Bronchial epithelial cell (primary cell): ENCODE measurements around the gene NAGPA. TPM values are rescaled to one million over a fixed set of nuclear protein-coding genes. Genes with fewer than 3 reads are reported as not detected.

Experiments
- DNase-seq: peaks from one replicate; pipeline ENCODE4 v3.0.0-alpha.2; 2010; ENCODE audit warnings: low read depth
- FAIRE-seq: peaks from 2 replicates; lab custom pipeline; 2011; peaks lifted over from hg19 to GRCh38; lab: Jason Lieb, UNC
- H3K27me3 ChIP-seq: 2 replicates; pipeline ENCODE4 v1.5.1; 2011; ENCODE audit warnings: low read length; ENCODE audit not compliant: control insufficient read depth, insufficient read depth
- H3K36me3 ChIP-seq: 2 replicates; pipeline ENCODE4 v1.5.1; 2011; ENCODE audit warnings: low read length; ENCODE audit not compliant: control insufficient read depth, insufficient read depth
- H3K4me3 ChIP-seq: 2 replicates; pipeline ENCODE4 v1.5.1; 2011; ENCODE audit warnings: mild to moderate bottlenecking, low read depth, low read length, control low read depth
- CTCF ChIP-seq: IDR thresholded peaks from 2 replicates; pipeline ENCODE4 v1.5.1; 2011; ENCODE audit warnings: mild to moderate bottlenecking, moderate library complexity, low read length, control low read depth, inconsistent platforms; ENCODE audit not compliant: insufficient read depth, severe bottlenecking
- total RNA-seq: library from RNA; depleted of rRNA; stranded (reverse); fragments of >200 nt; gene quantifications from 2 replicates; pipeline ENCODE4 v1.2.1, GENCODE V29; 2014

Gene NAGPA
- total RNA-seq, 1 donor from 2014 or later, result 9.7 TPM

- peaks cover 2% of the 10 kb centered on the region for H3K36me3 ChIP-seq
- no peaks in the 10 kb centered on the region for H3K27me3 ChIP-seq
- DNase-seq, result no peak
- no peak for TF ChIP-seq CTCF
- H3K4me3 ChIP-seq, result no peak overlapping the region
- FAIRE-seq, result no peak
Measured at GRCh38 chr16:5027575-5028235, 6.0 kb downstream of the NAGPA start.

GRCh38 chr16:5027086-5027485, 6.6 kb downstream of the NAGPA start:
- FAIRE-seq (no peak), DNase-seq (no peak)
- Histone ChIP-seq H3K36me3 (peaks cover 2% of the 10 kb centered on the region), H3K27me3 (no peaks in the 10 kb centered on the region), H3K4me3 (no peak overlapping the region)
- no peak for TF ChIP-seq CTCF

- H3K36me3 ChIP-seq, result peaks cover 2% of the 10 kb centered on the region
- no peak for TF ChIP-seq CTCF
- DNase-seq (no peak), FAIRE-seq (no peak)
- no peaks in the 10 kb centered on the region for H3K27me3 ChIP-seq
- no peak overlapping the region for H3K4me3 ChIP-seq
Measured at GRCh38 chr16:5026664-5027063, 7.1 kb downstream of the NAGPA start.

GRCh38 chr16:5025171-5025632, 8.5 kb downstream of the NAGPA start:
- Histone ChIP-seq H3K36me3 (no peaks in the 10 kb centered on the region), H3K27me3 (peaks cover 1% of the 10 kb centered on the region), H3K4me3 (no peak overlapping the region)
- FAIRE-seq (no peak), DNase-seq (no peak)
- peak; percentile 16 for TF ChIP-seq CTCF

GRCh38 chr16:5024632-5025031, 9.1 kb downstream of the NAGPA start:
- DNase-seq, result peak; percentile 68
- peaks cover 2% of the 10 kb centered on the region for H3K27me3 ChIP-seq
- no peak for FAIRE-seq
- H3K4me3 ChIP-seq, result no peak overlapping the region
- peak; percentile 38 for TF ChIP-seq CTCF
- no peaks in the 10 kb centered on the region for H3K36me3 ChIP-seq

- peaks cover 2% of the 10 kb centered on the region for H3K27me3 ChIP-seq
- H3K36me3 ChIP-seq, result no peaks in the 10 kb centered on the region
- DNase-seq, result no peak
- FAIRE-seq, result no peak
- TF ChIP-seq CTCF, result no peak
- H3K4me3 ChIP-seq, result no peak overlapping the region
Measured at GRCh38 chr16:5022521-5022920, 11.2 kb downstream of the NAGPA start.
